ENCODE results near the gene LSR. TPM values are rescaled to one million over a fixed set of nuclear protein-coding genes. Genes with fewer than 3 reads are reported as not detected.

The LSR gene
- polyA plus RNA-seq, 1 experiment: 0.32 TPM

GRCh38 chr19:35271546-35271945 lies 22.7 kb downstream of the LSR start:
- ChIA-PET POLR2A (no interaction called here), CTCF (no interaction called here)
- DNase-seq (ENCODE audit: low read depth, low spot score): no peak
- no peak for TF ChIP-seq CTCF (IDR thresholded peaks at IDR 0.05; ENCODE audit: low read depth, low read length)
- Histone ChIP-seq H3K27ac (ENCODE audit: low read depth, low read length) (no peak overlapping the region), H3K9me3 (ENCODE audit: control insufficient read depth, insufficient read depth, low read length) (no peaks in the 10 kb centered on the region; the same call in 1 of the 2 replicates), H3K4me3 (ENCODE audit: low read depth, low read length) (no peak overlapping the region), H3K27me3 (ENCODE audit: control insufficient read depth, insufficient read depth, low read length) (no peaks in the 10 kb centered on the region)

- no peaks in the 10 kb centered on the region for H3K27me3 ChIP-seq (ENCODE audit: control insufficient read depth, insufficient read depth, low read length)
- H3K27ac ChIP-seq (ENCODE audit: low read depth, low read length): no peak overlapping the region
- no peaks in the 10 kb centered on the region for H3K9me3 ChIP-seq (ENCODE audit: control insufficient read depth, insufficient read depth, low read length)
- no peak for TF ChIP-seq CTCF (IDR thresholded peaks at IDR 0.05; ENCODE audit: low read depth, low read length)
- ChIA-PET POLR2A (no interaction called here), CTCF (no interaction called here)
- no peak for DNase-seq (ENCODE audit: low read depth, low spot score)
- no peak overlapping the region for H3K4me3 ChIP-seq (ENCODE audit: low read depth, low read length)
Measured at GRCh38 chr19:35272122-35272719, 23.4 kb downstream of the LSR start.

- Histone ChIP-seq H3K27me3 (ENCODE audit: control insufficient read depth, insufficient read depth, low read length) (no peaks in the 10 kb centered on the region), H3K27ac (ENCODE audit: low read depth, low read length) (no peak overlapping the region), H3K4me3 (ENCODE audit: low read depth, low read length) (no peak overlapping the region), H3K9me3 (ENCODE audit: control insufficient read depth, insufficient read depth, low read length) (no peaks in the 10 kb centered on the region)
- no peak for TF ChIP-seq CTCF (IDR thresholded peaks at IDR 0.05; ENCODE audit: low read depth, low read length)
- DNase-seq (ENCODE audit: low read depth, low spot score): no peak
- CTCF ChIA-PET: no interaction called here
- POLR2A ChIA-PET: no interaction called here
Measured at GRCh38 chr19:35272954-35273649, 24.3 kb downstream of the LSR start.

GRCh38 chr19:35273686-35274259 lies 25.0 kb downstream of the LSR start:
- H3K27ac ChIP-seq (ENCODE audit: low read depth, low read length): no peak overlapping the region
- H3K27me3 ChIP-seq (ENCODE audit: control insufficient read depth, insufficient read depth, low read length): no peaks in the 10 kb centered on the region
- CTCF ChIA-PET: no interaction called here
- no peak for DNase-seq (ENCODE audit: low read depth, low spot score)
- no peak for TF ChIP-seq CTCF (IDR thresholded peaks at IDR 0.05; ENCODE audit: low read depth, low read length)
- H3K4me3 ChIP-seq (ENCODE audit: low read depth, low read length): no peak overlapping the region
- no peaks in the 10 kb centered on the region for H3K9me3 ChIP-seq (ENCODE audit: control insufficient read depth, insufficient read depth, low read length)
- POLR2A ChIA-PET: no interaction called here

- DNase-seq (ENCODE audit: low read depth, low spot score): no peak
- ChIA-PET POLR2A (no interaction called here), CTCF (no interaction called here)
- no peak for TF ChIP-seq CTCF (IDR thresholded peaks at IDR 0.05; ENCODE audit: low read depth, low read length)
- H3K4me3 ChIP-seq (ENCODE audit: low read depth, low read length): no peak overlapping the region
- H3K9me3 ChIP-seq (ENCODE audit: control insufficient read depth, insufficient read depth, low read length): no peaks in the 10 kb centered on the region
- no peak overlapping the region for H3K27ac ChIP-seq (ENCODE audit: low read depth, low read length)
- H3K27me3 ChIP-seq (ENCODE audit: control insufficient read depth, insufficient read depth, low read length): no peaks in the 10 kb centered on the region
Measured at GRCh38 chr19:35274323-35274722, 25.5 kb downstream of the LSR start.

Data from AG04450 (cell line).